Stomach smooth muscle (tissue), 2 donors: ENCODE results near the gene GRHL1.
"Not testable (repeated sequence)": the region's sequence is repeated elsewhere in the genome, so short reads cannot be mapped to it uniquely, and the experiment has no call there.

Source experiments
- H3K27ac ChIP-seq: one replicate; pipeline ENCODE4 v1.7.0; 2013; ENCODE audit warnings: mild to moderate bottlenecking, low read length, inconsistent platforms
- H3K27me3 ChIP-seq, 2 donors: one replicate each; pipeline ENCODE4 v1.7.0; 2013; ENCODE audit warnings: low read length in 2 of 2; ENCODE audit not compliant: insufficient read depth in 2 of 2, control insufficient read depth in 1 of 2
- H3K36me3 ChIP-seq, 2 donors: one replicate each; pipeline ENCODE4 v1.7.0; 2013; ENCODE audit warnings: low read length in 2 of 2; ENCODE audit not compliant: control insufficient read depth in 2 of 2, insufficient read depth in 2 of 2
- H3K4me1 ChIP-seq: one replicate; pipeline ENCODE4 v1.7.0; 2013; ENCODE audit warnings: low read length; ENCODE audit not compliant: control insufficient read depth, insufficient read depth
- H3K4me3 ChIP-seq, 2 donors: one replicate each; pipeline ENCODE4 v1.7.0; 2013; ENCODE audit warnings: low read length in 2 of 2
- H3K9ac ChIP-seq, 2 donors: one replicate each; pipeline ENCODE4 v1.7.0; 2013; ENCODE audit warnings: low read length in 2 of 2, mild to moderate bottlenecking in 1 of 2
- H3K9me3 ChIP-seq, 2 donors: one replicate each; pipeline ENCODE4 v1.7.0; 2013; ENCODE audit warnings: low read length in 2 of 2; ENCODE audit not compliant: control insufficient read depth in 2 of 2
- donor health status: healthy.
- donor health status: Pancreatic carcinoma.

The GRHL1 gene

DNA sequence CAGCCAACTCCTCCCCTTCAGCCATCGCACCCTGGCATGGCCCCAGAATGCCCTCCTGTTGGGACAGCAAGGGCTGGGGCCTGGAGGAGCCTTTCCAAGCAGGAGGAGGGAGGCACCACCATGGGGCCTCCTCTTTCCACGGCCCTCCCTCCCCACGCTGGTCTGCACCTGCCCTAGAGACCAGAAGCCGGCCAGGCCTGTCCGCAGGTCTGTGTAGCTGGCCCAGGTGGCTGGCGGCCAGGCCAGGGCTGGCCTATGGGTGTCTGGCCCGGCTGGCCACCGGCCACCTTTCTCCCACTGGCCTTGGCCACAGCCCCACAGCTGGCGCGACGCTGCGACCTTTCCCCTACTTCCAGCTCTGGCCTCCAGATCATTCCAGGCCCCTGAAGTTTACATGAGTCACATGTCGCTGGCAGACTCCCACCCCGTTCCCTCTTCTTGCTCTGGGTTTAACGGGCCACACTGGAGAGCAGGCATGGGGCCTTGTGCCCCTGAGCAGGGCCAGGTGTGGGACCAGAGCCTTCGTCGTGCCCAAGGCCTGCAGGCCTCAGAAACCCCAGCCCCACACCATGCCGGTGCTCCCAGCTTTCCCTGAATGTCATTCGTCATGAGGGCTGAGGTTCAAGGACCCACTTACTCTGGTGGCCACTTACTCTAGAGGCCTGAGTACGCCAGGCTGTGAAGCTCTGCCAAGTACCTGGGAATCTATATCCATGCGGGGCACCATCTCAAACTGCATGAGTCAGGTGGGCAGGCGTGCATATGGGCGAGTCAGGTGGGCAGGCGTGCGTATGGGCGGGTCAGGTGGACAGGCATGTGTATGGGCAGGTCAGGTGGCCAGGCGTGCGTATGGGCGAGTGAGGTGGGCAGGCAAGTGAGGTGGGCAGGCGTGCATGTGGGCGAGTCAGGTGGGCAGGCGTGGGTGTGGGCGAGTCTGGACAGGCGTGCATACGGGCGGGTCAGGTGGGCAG lies 58.6 kb downstream of the GRHL1 start:
- H3K9me3 ChIP-seq = no peaks in the 10 kb centered on the region
- H3K4me3 ChIP-seq = no peak overlapping the region
- peak overlapping the region; percentile 64 for H3K27ac ChIP-seq
- peaks cover 36% of the 10 kb centered on the region for H3K4me1 ChIP-seq
- no peaks in the 10 kb centered on the region for H3K27me3 ChIP-seq
- H3K9ac ChIP-seq = peak overlapping the region; percentile 29 to 38
- no peaks in the 10 kb centered on the region for H3K36me3 ChIP-seq

DNA sequence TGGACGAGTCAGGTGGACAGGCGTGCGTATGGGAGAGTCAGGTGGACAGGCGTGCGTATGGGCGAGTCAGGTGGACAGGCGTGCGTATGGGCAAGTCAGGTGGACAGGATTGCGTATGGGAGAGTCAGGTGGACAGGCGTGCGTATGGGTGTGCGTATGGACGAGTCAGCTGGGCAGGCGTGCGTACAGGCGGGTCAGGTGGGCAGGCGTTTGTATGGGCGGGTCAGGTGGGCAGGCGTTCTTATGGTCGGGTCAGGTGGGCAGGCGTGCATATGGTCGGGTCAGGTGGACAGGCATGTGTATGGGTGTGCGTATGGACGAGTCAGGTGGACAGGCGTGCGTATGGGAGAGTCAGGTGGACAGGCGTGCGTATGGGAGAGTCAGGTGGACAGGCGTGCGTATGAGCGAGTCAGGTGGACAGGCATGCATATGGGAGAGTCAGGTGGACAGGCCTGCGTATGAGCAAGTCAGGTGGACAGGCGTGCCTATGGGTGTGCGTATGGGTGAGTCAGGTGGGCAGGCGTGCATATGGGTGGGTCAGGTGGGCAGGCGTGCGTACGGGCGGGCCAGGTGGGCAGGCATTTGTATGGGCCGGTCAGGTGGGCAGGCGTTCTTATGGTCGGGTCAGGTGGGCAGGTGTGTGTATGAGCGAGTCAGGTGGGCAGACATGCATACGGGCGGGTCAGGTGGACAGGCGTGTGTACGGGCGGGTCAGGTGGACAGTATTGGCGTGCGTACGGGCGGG lies 59.5 kb downstream of the GRHL1 start:
- not testable (repeated sequence) for H3K27me3 ChIP-seq, H3K27ac ChIP-seq, H3K4me3 ChIP-seq, H3K9me3 ChIP-seq, H3K36me3 ChIP-seq, H3K9ac ChIP-seq
- peaks cover 36% of the 10 kb centered on the region for H3K4me1 ChIP-seq

DNA sequence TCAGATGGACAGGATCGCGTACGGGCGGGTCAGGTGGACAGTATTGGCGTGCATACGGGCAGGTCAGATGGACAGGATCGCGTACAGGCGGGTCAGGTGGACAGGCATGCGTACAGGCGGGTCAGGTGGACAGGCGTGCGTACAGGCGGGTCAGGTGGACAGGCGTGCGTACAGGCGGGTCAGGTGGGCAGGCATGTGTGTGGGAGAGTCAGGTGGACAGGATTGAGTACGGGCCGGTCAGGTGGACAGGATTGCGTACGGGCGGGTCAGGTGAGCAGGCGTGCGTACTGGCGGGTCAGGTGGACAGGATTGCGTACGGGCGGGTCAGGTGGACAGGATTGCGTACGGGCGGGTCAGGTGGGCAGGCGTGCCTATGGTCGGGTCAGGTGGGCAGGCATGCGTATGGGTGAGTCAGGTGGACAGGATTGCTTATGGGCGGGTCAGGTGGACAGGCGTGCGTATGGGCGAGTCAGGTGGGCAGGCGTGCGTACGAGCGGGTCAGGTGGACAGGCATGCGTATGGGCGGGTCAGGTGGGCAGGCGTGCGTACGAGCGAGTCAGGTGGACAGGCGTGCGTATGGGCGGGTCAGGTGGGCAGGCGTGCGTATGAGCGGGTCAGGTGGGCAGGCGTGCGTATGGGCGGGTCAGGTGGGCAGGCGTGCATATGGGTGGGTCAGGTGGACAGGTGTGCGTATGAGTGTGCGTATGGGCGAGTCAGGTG lies 60.3 kb downstream of the GRHL1 start:
- not testable (repeated sequence) for H3K36me3 ChIP-seq, H3K27me3 ChIP-seq, H3K9me3 ChIP-seq, H3K9ac ChIP-seq, H3K4me3 ChIP-seq, H3K27ac ChIP-seq
- peaks cover 33% of the 10 kb centered on the region for H3K4me1 ChIP-seq

DNA sequence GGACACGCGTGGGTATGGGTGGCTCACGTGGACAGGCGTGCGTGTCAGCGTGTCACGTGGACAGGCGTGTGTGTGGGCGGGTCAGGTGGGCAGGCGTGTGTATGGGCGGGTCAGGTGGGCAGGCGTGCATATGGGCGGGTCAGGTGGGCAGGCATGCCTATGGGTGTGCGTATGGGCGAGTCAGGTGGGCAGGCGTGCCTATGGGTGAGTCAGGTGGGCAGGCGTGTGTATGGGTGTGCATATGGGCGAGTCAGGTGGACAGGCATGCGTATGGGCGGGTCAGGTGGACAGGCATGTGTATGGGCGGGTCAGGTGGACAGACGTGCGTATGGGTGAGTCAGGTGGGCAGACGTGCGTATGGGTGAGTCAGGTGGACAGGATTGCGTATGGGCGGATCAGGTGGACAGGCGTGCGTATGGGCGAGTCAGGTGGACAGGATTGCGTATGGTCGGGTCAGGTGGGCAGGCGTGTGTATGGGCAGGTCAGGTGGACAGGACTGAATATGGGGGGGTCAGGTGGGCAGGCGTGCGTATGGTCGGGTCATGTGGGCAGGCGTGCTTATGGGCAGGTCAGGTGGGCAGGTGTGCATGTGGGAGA lies 61.0 kb downstream of the GRHL1 start:
- not testable (repeated sequence) for H3K9me3 ChIP-seq, H3K36me3 ChIP-seq

DNA sequence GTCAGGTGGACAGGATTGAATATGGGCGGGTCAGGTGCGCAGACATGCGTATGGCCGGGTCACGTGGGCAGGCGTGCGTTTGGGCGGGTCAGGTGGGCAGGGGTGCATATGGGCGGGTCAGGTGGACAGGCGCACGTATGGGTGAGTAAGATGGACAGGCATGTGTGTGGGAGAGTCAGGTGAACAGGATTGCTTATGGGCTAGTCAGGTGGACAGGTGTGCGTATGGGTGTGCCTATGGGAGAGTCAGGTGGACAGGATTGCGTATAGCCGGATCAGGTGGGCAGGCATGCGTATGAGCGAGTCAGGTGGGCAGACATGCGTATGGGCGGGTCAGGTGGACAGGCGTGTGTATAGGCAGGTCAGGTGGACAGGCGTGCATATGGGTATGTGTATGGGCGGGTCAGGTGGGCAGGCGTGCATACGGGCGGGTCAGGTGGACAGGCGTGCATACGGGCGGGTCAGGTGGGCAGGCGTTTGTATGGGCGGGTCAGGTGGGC lies 61.5 kb downstream of the GRHL1 start:
- no peaks in the 10 kb centered on the region for H3K27me3 ChIP-seq
- no peaks in the 10 kb centered on the region for H3K36me3 ChIP-seq
- no peak overlapping the region for H3K9ac ChIP-seq
- peaks cover 0 to 9% of the 10 kb centered on the region in 2 donors for H3K9me3 ChIP-seq
- no peak overlapping the region for H3K27ac ChIP-seq
- H3K4me3 ChIP-seq = no peak overlapping the region
- peaks cover 23% of the 10 kb centered on the region for H3K4me1 ChIP-seq

More for the DNA sequence above, 61.0 kb downstream of the GRHL1 start:
- H3K9ac ChIP-seq, H3K27ac ChIP-seq, H3K27me3 ChIP-seq, H3K4me3 ChIP-seq: not testable (repeated sequence)
- H3K4me1 ChIP-seq = peaks cover 28% of the 10 kb centered on the region

DNA sequence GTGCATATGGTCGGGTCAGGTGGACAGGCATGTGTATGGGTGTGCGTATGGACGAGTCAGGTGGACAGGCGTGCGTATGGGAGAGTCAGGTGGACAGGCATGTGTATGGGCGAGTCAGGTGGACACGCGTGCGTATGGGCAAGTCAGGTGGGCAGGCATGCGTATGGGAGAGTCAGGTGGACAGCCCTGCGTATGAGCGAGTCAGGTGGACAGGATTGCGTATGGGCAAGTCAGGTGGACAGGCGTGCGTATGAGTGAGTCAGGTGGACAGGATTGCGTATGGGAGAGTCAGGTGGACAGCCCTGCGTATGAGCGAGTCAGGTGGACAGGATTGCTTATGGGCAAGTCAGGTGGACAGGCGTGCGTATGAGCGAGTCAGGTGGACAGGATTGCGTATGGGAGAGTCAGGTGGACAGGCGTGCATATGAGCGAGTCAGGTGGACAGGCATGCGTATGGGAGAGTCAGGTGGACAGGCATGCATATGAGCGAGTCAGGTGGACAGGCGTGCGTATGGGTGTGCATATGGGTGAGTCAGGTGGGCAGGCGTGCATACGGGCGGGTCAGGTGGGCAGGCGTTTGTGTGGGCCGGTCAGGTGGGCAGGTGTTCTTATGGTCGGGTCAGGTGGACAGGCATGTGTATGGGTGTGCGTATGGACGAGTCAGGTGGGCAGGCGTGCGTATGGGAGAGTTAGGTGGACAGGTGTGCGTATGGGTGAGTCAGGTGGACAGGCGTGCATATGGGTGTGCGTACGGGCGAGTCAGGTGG lies 62.3 kb downstream of the GRHL1 start:
- not testable (repeated sequence) for H3K27me3 ChIP-seq, H3K4me3 ChIP-seq, H3K9me3 ChIP-seq, H3K36me3 ChIP-seq, H3K27ac ChIP-seq, H3K9ac ChIP-seq
- H3K4me1 ChIP-seq = peaks cover 18% of the 10 kb centered on the region

DNA sequence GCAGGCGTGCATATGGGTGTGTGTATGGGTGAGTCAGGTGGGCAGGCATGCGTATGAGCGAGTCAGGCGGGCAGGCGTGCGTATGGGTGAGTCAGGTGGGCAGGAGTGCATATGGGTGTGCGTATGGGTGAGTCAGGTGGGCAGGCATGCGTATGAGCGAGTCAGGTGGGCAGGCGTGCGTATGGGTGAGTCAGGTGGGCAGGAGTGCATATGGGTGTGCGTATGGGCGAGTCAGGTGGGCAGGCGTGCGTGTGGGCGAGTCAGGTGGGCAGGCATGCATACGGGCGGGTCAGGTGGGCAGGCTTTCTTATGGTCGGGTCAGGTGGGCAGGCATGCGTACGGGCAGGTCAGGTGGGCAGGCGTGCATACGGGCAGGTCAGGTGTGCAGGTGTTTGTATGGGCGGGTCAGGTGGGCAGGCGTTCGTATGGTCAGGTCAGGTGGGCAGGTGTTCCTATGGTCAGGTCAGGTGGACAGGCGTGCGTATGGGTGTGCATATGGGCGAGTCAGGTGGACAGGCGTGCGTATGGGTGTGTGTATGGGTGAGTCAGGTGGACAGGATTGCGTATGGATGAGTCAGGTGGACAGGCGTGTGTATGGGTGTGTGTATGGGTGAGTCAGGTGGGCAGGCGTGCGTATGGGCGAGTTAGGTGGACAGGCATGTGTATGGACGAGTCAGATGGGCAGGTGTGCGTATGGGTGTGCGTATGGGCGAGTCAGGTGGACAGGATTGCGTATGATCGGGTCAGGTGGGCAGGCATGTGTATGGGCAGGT lies 63.1 kb downstream of the GRHL1 start:
- H3K36me3 ChIP-seq = no peaks in the 10 kb centered on the region
- no peak overlapping the region for H3K9ac ChIP-seq
- no peak overlapping the region for H3K27ac ChIP-seq
- peaks cover 0 to 9% of the 10 kb centered on the region in 2 donors for H3K9me3 ChIP-seq
- no peak overlapping the region for H3K4me3 ChIP-seq
- H3K4me1 ChIP-seq = peaks cover 12% of the 10 kb centered on the region
- H3K27me3 ChIP-seq = no peaks in the 10 kb centered on the region

DNA sequence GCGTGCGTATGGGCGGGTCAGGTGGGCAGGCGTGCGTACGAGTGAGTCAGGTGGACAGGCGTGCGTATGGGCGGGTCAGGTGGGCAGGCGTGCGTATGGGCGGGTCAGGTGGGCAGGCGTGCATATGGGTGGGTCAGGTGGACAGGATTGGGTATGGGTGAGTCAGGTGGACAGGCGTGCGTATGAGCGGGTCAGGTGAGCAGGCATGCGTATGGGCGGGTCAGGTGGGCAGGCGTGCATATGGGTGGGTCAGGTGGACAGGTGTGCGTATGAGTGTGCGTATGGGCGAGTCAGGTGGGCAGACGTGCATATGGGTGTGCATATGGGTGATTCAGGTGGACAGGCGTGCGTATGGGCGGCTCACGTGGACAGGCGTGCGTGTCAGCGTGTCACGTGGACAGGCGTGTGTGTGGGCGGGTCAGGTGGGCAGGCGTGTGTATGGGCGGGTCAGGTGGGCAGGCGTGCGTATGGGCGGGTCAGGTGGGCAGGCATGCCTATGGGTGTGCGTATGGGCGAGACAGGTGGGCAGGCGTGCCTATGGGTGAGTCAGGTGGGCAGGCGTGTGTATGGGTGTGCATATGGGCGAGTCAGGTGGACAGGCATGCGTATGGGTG lies 64.0 kb downstream of the GRHL1 start:
- H3K4me1 ChIP-seq, H3K27ac ChIP-seq, H3K36me3 ChIP-seq, H3K9me3 ChIP-seq, H3K9ac ChIP-seq, H3K4me3 ChIP-seq, H3K27me3 ChIP-seq: not testable (repeated sequence)
